ENCODE data around the gene RASSF7. TPM values are rescaled to one million over a fixed set of nuclear protein-coding genes. Genes with fewer than 3 reads are reported as not detected.

Gene RASSF7
- total RNA-seq, 6 experiments from 2014 or later = 10.1 to 18.8 (median 12.7) TPM

GRCh38 chr11:597166-597725, 36.5 kb downstream of the RASSF7 start:
- Mint-ChIP-seq H3K9me3 (no peaks in the 10 kb centered on the region), H3K4me1 (ENCODE audit: low read depth) (no peaks in the 10 kb centered on the region), H3K4me3 (no peak overlapping the region), H3K27ac (no peak overlapping the region), H3K36me3 (ENCODE audit: low read depth) (peaks cover 44% of the 10 kb centered on the region), H3K27me3 (ENCODE audit: insufficient read depth) (peaks cover 4% of the 10 kb centered on the region)
- TF ChIP-seq CTCF (IDR thresholded peaks at IDR 0.05) = peak; percentile 31; the same call in 1 of the 2 replicates
- no peak for DNase-seq

- no peaks in the 10 kb centered on the region for H3K9me3 Mint-ChIP-seq
- no peak overlapping the region for H3K4me3 Mint-ChIP-seq
- no peak for TF ChIP-seq CTCF (IDR thresholded peaks at IDR 0.05)
- H3K36me3 Mint-ChIP-seq (ENCODE audit: low read depth) = peaks cover 37% of the 10 kb centered on the region
- peaks cover 4% of the 10 kb centered on the region for H3K27me3 Mint-ChIP-seq (ENCODE audit: insufficient read depth)
- H3K4me1 Mint-ChIP-seq (ENCODE audit: low read depth) = no peaks in the 10 kb centered on the region
- no peak overlapping the region for H3K27ac Mint-ChIP-seq
- DNase-seq = no peak
Measured at GRCh38 chr11:598005-598680, 37.4 kb downstream of the RASSF7 start.

DNA sequence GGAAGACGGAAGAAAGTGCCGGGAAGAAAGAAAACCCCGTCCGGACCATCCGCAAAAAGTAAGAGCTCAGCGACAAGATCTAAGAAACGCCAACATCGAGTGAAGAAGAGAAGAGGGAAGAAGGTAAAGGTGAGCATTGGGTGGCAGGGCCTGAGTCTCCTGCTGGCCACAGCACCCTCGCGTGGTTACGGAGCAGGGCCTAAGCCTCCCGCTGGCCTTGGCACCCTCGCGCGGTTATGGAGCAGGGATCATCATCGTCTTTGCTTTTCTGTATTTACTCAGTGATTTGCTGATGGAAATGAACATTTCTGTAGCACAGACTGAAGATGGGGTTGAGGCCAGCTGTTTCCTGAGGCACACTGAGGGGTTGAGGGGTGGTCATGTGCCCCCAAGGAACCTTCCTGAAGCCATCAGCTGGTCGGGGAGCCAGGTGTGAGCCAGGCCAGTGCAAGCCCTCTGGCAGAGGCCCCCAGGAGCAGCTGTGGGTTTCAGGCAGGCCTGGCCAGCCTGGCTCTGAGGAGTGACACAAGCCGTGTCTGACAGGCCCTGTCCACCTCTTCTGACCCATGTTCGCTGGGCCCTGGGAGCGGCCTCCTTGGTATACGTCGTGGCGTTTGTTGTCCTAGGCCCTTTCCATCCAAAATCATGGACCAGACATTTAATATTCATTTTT, 40.9 kb downstream of the RASSF7 start:
- TF ChIP-seq CTCF (IDR thresholded peaks at IDR 0.05) = no peak

DNA sequence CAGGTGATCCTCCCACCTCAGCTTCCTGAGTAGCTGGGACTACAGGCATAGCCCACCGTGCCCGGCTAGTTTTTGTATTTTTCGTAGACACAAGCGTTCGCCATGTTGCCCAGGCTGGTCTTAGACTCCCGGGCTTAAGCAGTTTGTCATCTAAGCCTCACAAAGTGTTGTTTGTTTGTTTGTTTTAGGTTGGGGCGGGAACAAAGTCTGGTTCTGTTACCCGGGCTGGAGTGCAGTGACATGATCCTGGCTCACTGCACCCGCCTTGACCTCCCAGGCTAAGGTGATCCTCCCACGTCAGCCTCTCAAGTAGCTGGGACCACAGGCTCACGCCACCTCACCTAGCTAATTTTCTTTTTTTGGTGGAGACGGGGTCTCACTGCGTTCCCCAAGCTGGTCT, 42.4 kb downstream of the RASSF7 start:
- Mint-ChIP-seq H3K4me3 (no peak overlapping the region), H3K36me3 (ENCODE audit: low read depth) (peaks cover 25% of the 10 kb centered on the region), H3K27ac (no peak overlapping the region), H3K27me3 (ENCODE audit: insufficient read depth) (peaks cover 1% of the 10 kb centered on the region), H3K4me1 (ENCODE audit: low read depth) (no peaks in the 10 kb centered on the region), H3K9me3 (no peaks in the 10 kb centered on the region)
- no peak for TF ChIP-seq CTCF (IDR thresholded peaks at IDR 0.05)
- no peak for DNase-seq

More for the DNA sequence above, 40.9 kb downstream of the RASSF7 start:
- Mint-ChIP-seq H3K36me3 (ENCODE audit: low read depth) (peaks cover 29% of the 10 kb centered on the region), H3K4me3 (no peak overlapping the region), H3K9me3 (no peaks in the 10 kb centered on the region), H3K27ac (no peak overlapping the region), H3K4me1 (ENCODE audit: low read depth) (no peaks in the 10 kb centered on the region), H3K27me3 (ENCODE audit: insufficient read depth) (peaks cover 1% of the 10 kb centered on the region)
- no peak for DNase-seq

DNA sequence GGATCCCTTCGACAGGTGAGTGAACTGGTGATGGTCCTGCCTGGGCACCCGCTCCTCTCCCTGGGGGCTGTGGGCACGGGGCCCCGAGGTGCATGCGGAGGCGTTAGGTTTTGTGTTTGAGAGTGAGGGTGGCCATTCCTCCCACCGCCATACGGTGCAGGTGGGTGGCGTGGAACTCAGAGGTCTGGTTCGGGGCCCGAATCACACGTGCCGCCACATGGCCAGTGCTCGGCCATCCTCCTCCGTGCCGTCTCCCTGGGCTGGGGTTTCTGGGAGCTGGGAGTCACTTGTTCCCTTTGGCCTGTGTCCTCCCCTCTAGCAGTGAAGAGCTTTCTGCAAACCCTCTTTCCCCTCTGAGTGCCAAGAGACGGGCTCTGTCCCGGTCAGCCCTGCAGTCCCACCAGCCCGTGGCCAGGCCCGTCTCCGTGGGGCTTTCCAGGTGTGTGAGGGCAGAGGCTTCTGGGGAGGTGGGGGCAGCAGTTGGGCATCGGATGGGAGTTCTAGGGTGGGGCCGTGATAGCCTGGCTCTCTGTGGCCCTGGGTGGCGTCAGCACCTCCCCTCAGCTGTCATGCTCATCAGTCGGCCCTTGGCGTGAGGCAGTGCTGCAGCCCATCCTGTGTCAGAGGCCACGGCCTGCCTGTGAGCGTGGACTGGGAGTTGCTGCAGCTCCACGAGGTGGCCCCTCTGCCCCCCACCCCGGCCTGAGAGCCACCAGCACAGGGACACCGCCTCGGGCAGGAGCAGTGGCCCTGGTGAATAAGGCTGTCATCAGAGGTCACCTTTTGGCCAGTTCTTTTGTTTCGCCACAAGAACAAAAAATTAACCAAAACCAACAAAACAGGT, 44.7 kb downstream of the RASSF7 start:
- Mint-ChIP-seq H3K4me3 (no peak overlapping the region), H3K36me3 (ENCODE audit: low read depth) (peaks cover 20% of the 10 kb centered on the region), H3K4me1 (ENCODE audit: low read depth) (no peaks in the 10 kb centered on the region), H3K27me3 (ENCODE audit: insufficient read depth) (peaks cover 1% of the 10 kb centered on the region), H3K9me3 (no peaks in the 10 kb centered on the region), H3K27ac (no peak overlapping the region)
- TF ChIP-seq CTCF (IDR thresholded peaks at IDR 0.05) = no peak
- no peak for DNase-seq

Measured in HFFc6 (cell line).